Adrenal gland (tissue), 5 donors: ENCODE results near the gene GAS5.

Experiments
- POLR2A ChIP-seq, 2 donors: fragments of 450-650 bp; IDR thresholded peaks; one replicate each; pipeline ENCODE4 v1.6.1; 2017; ENCODE audit warnings: antibody characterized with exemption in 2 of 2, mild to moderate bottlenecking in 2 of 2, moderate library complexity in 1 of 2
- TF ChIP-seq, protein P1 (sequence below), 6 experiments: fragments of 450-650 bp in 4 of 6; fragments of 200-600 bp in 2 of 6; sonication (generic) in 1 of 6; IDR thresholded peaks; 1 replicate in 5 of 6; 2 replicates in 1 of 6; pipeline versions ENCODE4 v1.5.1 to v1.8.0; 2016 to 2021; ENCODE audit warnings: antibody characterized with exemption in 6 of 6, mild to moderate bottlenecking in 2 of 6, moderate library complexity in 1 of 6
- donor health status: DM: no; HTN: no; CAD: no.

GRCh38 chr1:173871500-173871899 lies 3.7 kb upstream of the GAS5 start:
- TF ChIP-seq POLR2A (IDR thresholded peaks at IDR 0.05), result no peak
- TF ChIP-seq, protein P1, sequence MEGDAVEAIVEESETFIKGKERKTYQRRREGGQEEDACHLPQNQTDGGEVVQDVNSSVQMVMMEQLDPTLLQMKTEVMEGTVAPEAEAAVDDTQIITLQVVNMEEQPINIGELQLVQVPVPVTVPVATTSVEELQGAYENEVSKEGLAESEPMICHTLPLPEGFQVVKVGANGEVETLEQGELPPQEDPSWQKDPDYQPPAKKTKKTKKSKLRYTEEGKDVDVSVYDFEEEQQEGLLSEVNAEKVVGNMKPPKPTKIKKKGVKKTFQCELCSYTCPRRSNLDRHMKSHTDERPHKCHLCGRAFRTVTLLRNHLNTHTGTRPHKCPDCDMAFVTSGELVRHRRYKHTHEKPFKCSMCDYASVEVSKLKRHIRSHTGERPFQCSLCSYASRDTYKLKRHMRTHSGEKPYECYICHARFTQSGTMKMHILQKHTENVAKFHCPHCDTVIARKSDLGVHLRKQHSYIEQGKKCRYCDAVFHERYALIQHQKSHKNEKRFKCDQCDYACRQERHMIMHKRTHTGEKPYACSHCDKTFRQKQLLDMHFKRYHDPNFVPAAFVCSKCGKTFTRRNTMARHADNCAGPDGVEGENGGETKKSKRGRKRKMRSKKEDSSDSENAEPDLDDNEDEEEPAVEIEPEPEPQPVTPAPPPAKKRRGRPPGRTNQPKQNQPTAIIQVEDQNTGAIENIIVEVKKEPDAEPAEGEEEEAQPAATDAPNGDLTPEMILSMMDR (IDR thresholded peaks at IDR 0.05), result no peak
